GM12875 (cell line): ENCODE measurements around the gene KLHL10.

ENCODE experiments used
- H3K4me3 ChIP-seq: one replicate; pipeline ENCODE4 v1.5.1; 2011; ENCODE audit warnings: low read depth, low read length, control low read depth
- CTCF ChIP-seq: IDR thresholded peaks from 2 replicates; pipeline ENCODE4 v1.5.1; 2011; ENCODE audit warnings: low read depth, mild to moderate bottlenecking, control low read depth, inconsistent platforms, low read length, moderate library complexity, borderline replicate concordance; ENCODE audit not compliant: insufficient read depth

KLHL10 gene

GRCh38 chr17:41810659-41811548 is 26.7 kb upstream of the KLHL10 start:
- TF ChIP-seq CTCF, result no peak
- peak overlapping the region; percentile 53 for H3K4me3 ChIP-seq

- TF ChIP-seq CTCF, result peak; percentile 82
- peak within 1 kb of the TSS; percentile 53 for H3K4me3 ChIP-seq
These were observed 25.9 kb upstream of the KLHL10 start, which contains the start of gene P3H4 for GRCh38 chr17:41811549-41812380. P3H4 (minus strand) TSS chr17:41811949; CDS start chr17:41811915, 34 bp downstream.

DNA sequence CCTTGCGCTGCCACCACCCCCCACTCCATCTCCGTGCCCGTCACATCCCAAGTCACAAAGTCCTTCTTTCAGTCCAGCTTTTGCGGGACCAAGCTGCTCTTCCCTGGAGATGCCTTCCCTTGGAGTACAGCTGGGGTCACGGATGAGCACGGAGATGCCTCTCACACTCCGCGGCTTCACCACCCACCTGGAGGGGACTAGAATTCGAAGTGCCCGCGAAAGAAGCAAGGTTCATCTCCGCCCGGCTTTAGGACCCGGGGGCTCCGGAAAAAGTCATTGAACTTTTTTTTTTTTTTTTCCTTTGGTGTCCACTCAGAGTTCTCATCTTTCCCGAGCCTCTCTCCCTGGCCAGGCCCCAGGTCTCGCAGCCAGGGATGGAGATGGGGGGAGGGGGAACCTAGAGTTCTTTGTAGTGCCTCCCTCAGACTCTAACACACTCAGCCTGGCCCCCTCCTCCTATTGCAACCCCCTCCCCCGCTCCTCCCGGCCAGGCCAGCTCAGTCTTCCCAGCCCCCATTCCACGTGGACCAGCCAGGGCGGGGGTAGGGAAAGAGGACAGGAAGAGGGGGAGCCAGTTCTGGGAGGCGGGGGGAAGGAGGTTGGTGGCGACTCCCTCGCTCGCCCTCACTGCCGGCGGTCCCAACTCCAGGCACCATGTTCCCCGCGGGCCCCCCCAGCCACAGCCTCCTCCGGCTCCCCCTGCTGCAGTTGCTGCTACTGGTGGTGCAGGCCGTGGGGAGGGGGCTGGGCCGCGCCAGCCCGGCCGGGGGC is 25.1 kb upstream of the KLHL10 start, which contains the start of gene FKBP10:
Gene FKBP10 (plus strand): TSS at position 624 of the 771 bp plus-strand sequence. CDS start 31 bp downstream, at position 655.
- peak within 1 kb of the TSS; percentile 53 for H3K4me3 ChIP-seq
- TF ChIP-seq CTCF, result no peak

- no peak for TF ChIP-seq CTCF
- no peak overlapping the region for H3K4me3 ChIP-seq
These were observed 24.4 kb upstream of the KLHL10 start for GRCh38 chr17:41813152-41813680.

DNA sequence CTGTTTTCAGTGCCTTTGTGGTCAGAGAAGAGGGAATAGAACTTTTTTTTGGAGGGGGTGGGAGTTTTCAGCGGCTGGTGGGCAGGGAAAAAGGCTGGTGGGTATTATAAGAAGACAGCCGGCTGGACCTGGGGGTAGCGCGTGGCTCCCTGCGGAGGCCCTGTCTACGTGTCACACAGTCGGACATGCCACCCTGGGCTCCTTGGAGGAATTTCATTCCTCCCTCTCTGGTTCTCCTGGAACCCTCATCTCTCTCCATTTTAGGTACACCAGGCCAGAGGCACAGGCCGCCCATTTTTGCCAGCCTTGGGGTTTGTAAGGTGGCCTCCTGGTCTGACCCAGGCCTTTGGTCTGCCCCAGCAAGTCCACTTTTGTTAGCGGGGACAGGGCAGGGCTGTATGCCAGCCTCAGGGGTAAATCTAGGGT is 23.9 kb upstream of the KLHL10 start:
- H3K4me3 ChIP-seq, result no peak overlapping the region
- no peak for TF ChIP-seq CTCF

- H3K4me3 ChIP-seq, result no peak overlapping the region
- TF ChIP-seq CTCF, result no peak
These were observed 23.4 kb upstream of the KLHL10 start for GRCh38 chr17:41814195-41814594.
